SK-N-SH treated with all-trans-retinoic acid at 6 μM for 48 hours (cell line): ENCODE measurements around the gene POU2F1.
"Not testable (repeated sequence)": the region's sequence is repeated elsewhere in the genome, so short reads cannot be mapped to it uniquely, and the experiment has no call there.

Experiments used
- CSDC2 ChIP-seq: fragments of 250-450 bp; sonication (Bioruptor Pico); IDR thresholded peaks from 2 replicates; pipeline ENCODE4 v1.5.0; 2020; ENCODE audit warnings: mild to moderate bottlenecking, moderate library complexity
- RARB ChIP-seq: fragments of 250-450 bp; sonication (Bioruptor Pico); IDR thresholded peaks from 2 replicates; pipeline ENCODE4 v1.8.0; 2021; ENCODE audit warnings: mild to moderate bottlenecking, moderate library complexity
- ZFP3 ChIP-seq: fragments of 250-450 bp; sonication (Bioruptor Pico); IDR thresholded peaks from 2 replicates; pipeline ENCODE4 v1.5.0; 2020; ENCODE audit warnings: mild to moderate bottlenecking, moderate library complexity
- ZNF70 ChIP-seq: fragments of 450-650 bp; formaldehyde crosslinking; IDR thresholded peaks from 2 replicates; pipeline ENCODE4 v1.5.0; 2020; ENCODE audit warnings: mild to moderate bottlenecking, moderate library complexity
- TF ChIP-seq, protein P1 (sequence below): fragments of 250-450 bp; sonication (Bioruptor Pico); IDR thresholded peaks from 2 replicates; pipeline ENCODE4 v1.5.1; 2021; ENCODE audit warnings: mild to moderate bottlenecking, moderate library complexity
- TF ChIP-seq, protein P2 (sequence below): fragments of 250-450 bp; sonication (Bioruptor Pico); IDR thresholded peaks from 2 replicates; pipeline ENCODE4 v1.8.0; 2021; ENCODE audit warnings: low read depth, mild to moderate bottlenecking, moderate library complexity, borderline replicate concordance
- TF ChIP-seq, protein P3 (sequence below): fragments of 250-450 bp; sonication (Bioruptor Pico); IDR thresholded peaks from 2 replicates; pipeline ENCODE4 v1.5.1; 2020; ENCODE audit warnings: low read depth, mild to moderate bottlenecking, moderate library complexity
- TF ChIP-seq, protein P4 (sequence below): fragments of 250-450 bp; sonication (Bioruptor Pico); IDR thresholded peaks from 2 replicates; pipeline ENCODE4 v1.8.0; 2020; ENCODE audit warnings: mild to moderate bottlenecking, moderate library complexity, borderline replicate concordance

DNA sequence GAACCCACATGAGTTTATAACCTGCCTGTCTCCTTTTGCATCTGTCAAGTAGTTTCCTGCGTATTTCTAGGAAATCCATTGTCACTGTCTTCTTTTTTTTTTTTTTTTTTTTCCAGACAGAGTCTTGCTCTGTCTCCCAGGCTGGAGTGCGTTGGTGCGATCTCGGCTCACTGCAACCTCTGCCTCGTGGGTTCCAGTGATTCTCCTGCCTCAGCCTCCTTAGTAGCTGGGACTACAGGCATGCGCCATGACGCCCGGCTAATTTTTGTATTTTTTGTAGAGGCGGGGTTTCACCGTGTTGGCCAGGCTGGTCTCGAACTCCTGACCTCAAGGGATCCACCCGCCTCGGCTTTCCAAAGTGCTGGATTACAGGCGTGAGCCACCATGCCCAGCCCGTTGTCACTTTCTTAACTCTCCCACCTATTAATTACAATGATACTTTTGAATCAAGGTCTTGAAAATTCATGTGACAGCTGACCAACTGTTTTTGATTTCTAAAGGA, 4.1 kb downstream of the POU2F1 start:
- TF ChIP-seq, protein P1, sequence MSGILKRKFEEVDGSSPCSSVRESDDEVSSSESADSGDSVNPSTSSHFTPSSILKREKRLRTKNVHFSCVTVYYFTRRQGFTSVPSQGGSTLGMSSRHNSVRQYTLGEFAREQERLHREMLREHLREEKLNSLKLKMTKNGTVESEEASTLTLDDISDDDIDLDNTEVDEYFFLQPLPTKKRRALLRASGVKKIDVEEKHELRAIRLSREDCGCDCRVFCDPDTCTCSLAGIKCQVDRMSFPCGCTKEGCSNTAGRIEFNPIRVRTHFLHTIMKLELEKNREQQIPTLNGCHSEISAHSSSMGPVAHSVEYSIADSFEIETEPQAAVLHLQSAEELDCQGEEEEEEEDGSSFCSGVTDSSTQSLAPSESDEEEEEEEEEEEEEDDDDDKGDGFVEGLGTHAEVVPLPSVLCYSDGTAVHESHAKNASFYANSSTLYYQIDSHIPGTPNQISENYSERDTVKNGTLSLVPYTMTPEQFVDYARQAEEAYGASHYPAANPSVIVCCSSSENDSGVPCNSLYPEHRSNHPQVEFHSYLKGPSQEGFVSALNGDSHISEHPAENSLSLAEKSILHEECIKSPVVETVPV (CRISPR knock-in tag), result not testable (repeated sequence)
- TF ChIP-seq, protein P2, sequence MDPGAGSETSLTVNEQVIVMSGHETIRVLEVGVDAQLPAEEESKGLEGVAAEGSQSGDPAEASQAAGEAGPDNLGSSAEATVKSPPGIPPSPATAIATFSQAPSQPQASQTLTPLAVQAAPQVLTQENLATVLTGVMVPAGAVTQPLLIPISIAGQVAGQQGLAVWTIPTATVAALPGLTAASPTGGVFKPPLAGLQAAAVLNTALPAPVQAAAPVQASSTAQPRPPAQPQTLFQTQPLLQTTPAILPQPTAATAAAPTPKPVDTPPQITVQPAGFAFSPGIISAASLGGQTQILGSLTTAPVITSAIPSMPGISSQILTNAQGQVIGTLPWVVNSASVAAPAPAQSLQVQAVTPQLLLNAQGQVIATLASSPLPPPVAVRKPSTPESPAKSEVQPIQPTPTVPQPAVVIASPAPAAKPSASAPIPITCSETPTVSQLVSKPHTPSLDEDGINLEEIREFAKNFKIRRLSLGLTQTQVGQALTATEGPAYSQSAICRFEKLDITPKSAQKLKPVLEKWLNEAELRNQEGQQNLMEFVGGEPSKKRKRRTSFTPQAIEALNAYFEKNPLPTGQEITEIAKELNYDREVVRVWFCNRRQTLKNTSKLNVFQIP (CRISPR knock-in tag), result not testable (repeated sequence)
- not testable (repeated sequence) for TF ChIP-seq CSDC2 (CRISPR knock-in tag); ZFP3; RARB; ZNF70 (CRISPR knock-in tag)
- TF ChIP-seq, protein P3, sequence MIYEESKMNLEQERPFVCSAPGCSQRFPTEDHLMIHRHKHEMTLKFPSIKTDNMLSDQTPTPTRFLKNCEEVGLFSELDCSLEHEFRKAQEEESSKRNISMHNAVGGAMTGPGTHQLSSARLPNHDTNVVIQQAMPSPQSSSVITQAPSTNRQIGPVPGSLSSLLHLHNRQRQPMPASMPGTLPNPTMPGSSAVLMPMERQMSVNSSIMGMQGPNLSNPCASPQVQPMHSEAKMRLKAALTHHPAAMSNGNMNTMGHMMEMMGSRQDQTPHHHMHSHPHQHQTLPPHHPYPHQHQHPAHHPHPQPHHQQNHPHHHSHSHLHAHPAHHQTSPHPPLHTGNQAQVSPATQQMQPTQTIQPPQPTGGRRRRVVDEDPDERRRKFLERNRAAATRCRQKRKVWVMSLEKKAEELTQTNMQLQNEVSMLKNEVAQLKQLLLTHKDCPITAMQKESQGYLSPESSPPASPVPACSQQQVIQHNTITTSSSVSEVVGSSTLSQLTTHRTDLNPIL (CRISPR knock-in tag), result not testable (repeated sequence)
- TF ChIP-seq, protein P4, sequence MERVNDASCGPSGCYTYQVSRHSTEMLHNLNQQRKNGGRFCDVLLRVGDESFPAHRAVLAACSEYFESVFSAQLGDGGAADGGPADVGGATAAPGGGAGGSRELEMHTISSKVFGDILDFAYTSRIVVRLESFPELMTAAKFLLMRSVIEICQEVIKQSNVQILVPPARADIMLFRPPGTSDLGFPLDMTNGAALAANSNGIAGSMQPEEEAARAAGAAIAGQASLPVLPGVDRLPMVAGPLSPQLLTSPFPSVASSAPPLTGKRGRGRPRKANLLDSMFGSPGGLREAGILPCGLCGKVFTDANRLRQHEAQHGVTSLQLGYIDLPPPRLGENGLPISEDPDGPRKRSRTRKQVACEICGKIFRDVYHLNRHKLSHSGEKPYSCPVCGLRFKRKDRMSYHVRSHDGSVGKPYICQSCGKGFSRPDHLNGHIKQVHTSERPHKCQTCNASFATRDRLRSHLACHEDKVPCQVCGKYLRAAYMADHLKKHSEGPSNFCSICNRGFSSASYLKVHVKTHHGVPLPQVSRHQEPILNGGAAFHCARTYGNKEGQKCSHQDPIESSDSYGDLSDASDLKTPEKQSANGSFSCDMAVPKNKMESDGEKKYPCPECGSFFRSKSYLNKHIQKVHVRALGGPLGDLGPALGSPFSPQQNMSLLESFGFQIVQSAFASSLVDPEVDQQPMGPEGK (CRISPR knock-in tag), result not testable (repeated sequence)
